Transverse colon (tissue), 4 donors: ENCODE data around the gene KCTD17. TPM values are rescaled to one million over a fixed set of nuclear protein-coding genes. Genes with fewer than 3 reads are reported as not detected.
A peak's percentile ranks its signal among the peaks of the same experiment; 100 is the strongest.

Experiments used
- DNase-seq: peaks from one replicate; pipeline ENCODE4 v3.0.0-alpha.2; 2019
- H3K27ac ChIP-seq, 4 donors: fragments of 200-600 bp; sonication (generic); 2 replicates each; pipeline ENCODE4 v1.5.1; 2016 to 2018; ENCODE audit warnings: inconsistent platforms in 4 of 4
- H3K27me3 ChIP-seq: fragments of 200-600 bp; sonication (generic); 2 replicates; pipeline ENCODE4 v1.5.1; 2017; ENCODE audit warnings: inconsistent platforms
- H3K36me3 ChIP-seq, 4 donors: fragments of 200-600 bp; sonication (generic); 2 replicates each; pipeline ENCODE4 v1.5.1; 2017 to 2019; ENCODE audit warnings: inconsistent platforms in 4 of 4
- H3K4me1 ChIP-seq, 4 donors: fragments of 200-600 bp; sonication (generic); 2 replicates each; pipeline ENCODE4 v1.5.1; 2017 to 2020; ENCODE audit warnings: inconsistent platforms in 4 of 4
- H3K4me3 ChIP-seq, 4 donors: fragments of 200-600 bp; sonication (generic); 1 replicate in 1 of 4; 2 replicates in 3 of 4; pipeline versions ENCODE4 v1.5.1 to v1.6.1; 2017 to 2019; ENCODE audit warnings: inconsistent platforms in 4 of 4
- H3K9me3 ChIP-seq, 2 donors: fragments of 200-600 bp; sonication (generic); 2 replicates each; pipeline ENCODE4 v1.5.1; 2017 to 2019; ENCODE audit warnings: inconsistent platforms in 2 of 2
- CTCF ChIP-seq, 5 experiments: fragments of 200-600 bp in 3 of 5; fragments of 450-650 bp in 2 of 5; sonication (generic) in 3 of 5; IDR thresholded peaks; 1 replicate in 2 of 5; 2 replicates in 3 of 5; pipeline ENCODE4 v1.5.1; 2016 to 2017; ENCODE audit warnings: antibody characterized with exemption in 5 of 5, inconsistent platforms in 3 of 5, mild to moderate bottlenecking in 2 of 5, moderate library complexity in 1 of 5
- EP300 ChIP-seq: sonication (generic); formaldehyde crosslinking; IDR thresholded peaks from one replicate; pipeline ENCODE4 v1.6.1; 2017; ENCODE audit warnings: antibody characterized with exemption, low read depth
- POLR2A ChIP-seq: fragments of 450-650 bp; IDR thresholded peaks from one replicate; pipeline ENCODE4 v1.6.1; 2016; ENCODE audit warnings: antibody characterized with exemption, mild to moderate bottlenecking, moderate library complexity
- POLR2AphosphoS5 ChIP-seq, 3 donors: sonication (generic); formaldehyde crosslinking; IDR thresholded peaks; one replicate each; pipeline ENCODE4 v1.6.1; 2016; ENCODE audit warnings: antibody characterized with exemption in 3 of 3
- WGBS, 2 donors: methylation state at CpG; one replicate each; pipeline ENCODE4 v1.1.5; 2018; ENCODE audit warnings: low coverage in 1 of 2; 5-methylcytosine and 5-hydroxymethylcytosine counted together
- in situ Hi-C, 4 donors: fragments of 200-750 bp; cut with MboI; loops; one replicate each; pipeline versions ENCODE4 v1.15.0 to v1.15.1; 2017; ENCODE audit warnings: low sequenced_read_pairs in 3 of 4, low pct_ligation_motif_present in 1 of 4, low pct_unique_long_range_greater_than_20kb in 1 of 4
- intact Hi-C: fragments of 100-400 bp; cut with DNase I; formaldehyde crosslinking; loops from one replicate; pipeline ENCODE4 v1.15.1; 2023; ENCODE audit warnings: low total_unique reads
- total RNA-seq, 4 donors: library from RNA; depleted of rRNA; stranded (reverse); fragments of >200 nt; gene quantifications; one replicate each; pipeline ENCODE4 v1.1.0, GENCODE V29; 2016

The KCTD17 gene
- total RNA-seq, 4 donors from 2014 or later: 11.2 to 61.3 (median 35.1) TPM

- no peak for TF ChIP-seq EP300
- no peak for TF ChIP-seq POLR2A
- no peak for DNase-seq
- 60 to 78% methylated on average over 2 to 7 of the region's 7 CpGs for WGBS, 2 donors
Observed at GRCh38 chr22:37047006-37047405, 4.5 kb upstream of the KCTD17 start.

GRCh38 chr22:37048133-37048532, 3.4 kb upstream of the KCTD17 start:
- Histone ChIP-seq H3K9me3 (no peaks in the 10 kb centered on the region), H3K27me3 (no peaks in the 10 kb centered on the region), H3K4me1 (peaks cover 9 to 48% (median 44%) of the 10 kb centered on the region in 4 donors), H3K27ac (no peak overlapping the region), H3K4me3 (no peak overlapping the region), H3K36me3 (no peaks in the 10 kb centered on the region)
- WGBS, 2 donors: 80 to 100% methylated on average over 1 to 6 of the region's 6 CpGs
- no peak for DNase-seq
- intact Hi-C loops: no loop called here
- in situ Hi-C loops: no loop called here
- TF ChIP-seq EP300 (no peak), POLR2A (no peak), POLR2AphosphoS5 (IDR thresholded peaks at IDR 0.05) (no peak)

More at GRCh38 chr22:37047006-37047405, 4.5 kb upstream of the KCTD17 start:
- H3K4me1 ChIP-seq: peaks cover 13 to 42% (median 38%) of the 10 kb centered on the region in 4 donors
- no peaks in the 10 kb centered on the region for H3K27me3 ChIP-seq
- H3K27ac ChIP-seq: no peak overlapping the region
- no peak overlapping the region for H3K4me3 ChIP-seq
- intact Hi-C loops (no loop called here), in situ Hi-C loops (no loop called here)
- no peaks in the 10 kb centered on the region for H3K36me3 ChIP-seq
- no peaks in the 10 kb centered on the region for H3K9me3 ChIP-seq

- Histone ChIP-seq H3K4me3 (no peak overlapping the region), H3K9me3 (no peaks in the 10 kb centered on the region), H3K4me1 (peaks cover 13 to 49% (median 46%) of the 10 kb centered on the region in 4 donors), H3K27me3 (no peaks in the 10 kb centered on the region), H3K36me3 (no peaks in the 10 kb centered on the region), H3K27ac (no peak overlapping the region)
- intact Hi-C loops (no loop called here), in situ Hi-C loops (no loop called here)
- no peak for TF ChIP-seq POLR2AphosphoS5 (IDR thresholded peaks at IDR 0.05)
- no peak for TF ChIP-seq EP300
- no peak for TF ChIP-seq CTCF (IDR thresholded peaks at IDR 0.05)
- TF ChIP-seq POLR2A: no peak
- 76 to 78% methylated on average over 2 of the region's 2 CpGs for WGBS, 2 donors
- no peak for DNase-seq
Observed at GRCh38 chr22:37049224-37049623, 2.3 kb upstream of the KCTD17 start.

- DNase-seq: no peak
- Histone ChIP-seq H3K9me3 (no peaks in the 10 kb centered on the region), H3K36me3 (no peaks in the 10 kb centered on the region), H3K27ac (peak overlapping the region; percentile 82 to 86 (median 84)), H3K4me1 (peaks cover 13 to 45% (median 39%) of the 10 kb centered on the region in 4 donors), H3K4me3 (peak overlapping the region in 1 of 4 donors; percentile 81), H3K27me3 (no peaks in the 10 kb centered on the region)
- 74% methylated on average over 6 of the region's 6 CpGs; no CpG with 5 or more reads in 1 of the 2 donors for WGBS, 2 donors
- TF ChIP-seq CTCF (IDR thresholded peaks at IDR 0.05): no peak
- no peak for TF ChIP-seq EP300
- no peak for TF ChIP-seq POLR2A
- no peak for TF ChIP-seq POLR2AphosphoS5 (IDR thresholded peaks at IDR 0.05)
- intact Hi-C loops: no loop called here
- in situ Hi-C loops: no loop called here
Observed at GRCh38 chr22:37050913-37051312, 629 bp upstream of the KCTD17 start.

- intact Hi-C loops: no loop called here
- Histone ChIP-seq H3K27me3 (no peaks in the 10 kb centered on the region), H3K36me3 (no peaks in the 10 kb centered on the region), H3K4me1 (peaks cover 13 to 45% (median 39%) of the 10 kb centered on the region in 4 donors), H3K4me3 (peak overlapping the region; percentile 56 to 81 (median 78)), H3K9me3 (no peaks in the 10 kb centered on the region), H3K27ac (peak overlapping the region in 3 of 4 donors; percentile 29 to 82 (median 64))
- in situ Hi-C loops: no loop called here
- 88 to 90% methylated on average over 4 to 25 of the region's 25 CpGs for WGBS, 2 donors
- no peak for DNase-seq
- TF ChIP-seq CTCF (IDR thresholded peaks at IDR 0.05) (no peak), EP300 (no peak), POLR2A (no peak)
Observed at GRCh38 chr22:37052386-37053309, 1.1 kb downstream of the KCTD17 start.
